Sigmoid colon (tissue), 7 donors: Measurements from ENCODE around the gene CTDP1. TPM values are rescaled to one million over a fixed set of nuclear protein-coding genes. Genes with fewer than 3 reads are reported as not detected.

Source experiments
- DNase-seq: peaks from one replicate; pipeline ENCODE4 v3.0.0-alpha.2; 2019
- H3K27ac ChIP-seq, 4 donors: fragments of 200-600 bp; sonication (generic); one replicate each; pipeline ENCODE4 v1.5.1; 2016 to 2019; ENCODE audit warnings: mild to moderate bottlenecking in 1 of 4
- H3K27me3 ChIP-seq, 3 donors: fragments of 200-600 bp; sonication (generic); one replicate each; pipeline ENCODE4 v1.5.1; 2019; ENCODE audit warnings: mild to moderate bottlenecking in 1 of 3
- H3K36me3 ChIP-seq, 4 donors: fragments of 200-600 bp; sonication (generic); one replicate each; pipeline ENCODE4 v1.5.1; 2016 to 2019
- H3K4me1 ChIP-seq, 4 donors: fragments of 200-600 bp; sonication (generic); one replicate each; pipeline ENCODE4 v1.5.1; 2017 to 2019
- H3K4me3 ChIP-seq, 4 donors: fragments of 200-600 bp; sonication (generic); one replicate each; pipeline ENCODE4 v1.5.1; 2017 to 2019; ENCODE audit warnings: mild to moderate bottlenecking in 2 of 4, moderate library complexity in 1 of 4
- H3K9me3 ChIP-seq, 4 donors: fragments of 200-600 bp in 3 of 4; sonication (generic) in 3 of 4; one replicate each; pipeline versions ENCODE4 v1.5.1 to v1.6.1; 2013 to 2019
- EP300 ChIP-seq, 4 donors: sonication (generic); formaldehyde crosslinking; IDR thresholded peaks; one replicate each; pipeline ENCODE4 v1.6.1; 2017; ENCODE audit warnings: antibody characterized with exemption in 4 of 4
- POLR2A ChIP-seq, 2 donors: fragments of 450-650 bp; IDR thresholded peaks; one replicate each; pipeline ENCODE4 v1.6.1; 2016; ENCODE audit warnings: antibody characterized with exemption in 2 of 2, mild to moderate bottlenecking in 2 of 2, moderate library complexity in 2 of 2
- POLR2AphosphoS5 ChIP-seq, 4 donors: sonication (generic); formaldehyde crosslinking; IDR thresholded peaks; one replicate each; pipeline ENCODE4 v1.6.1; 2017; ENCODE audit warnings: antibody characterized with exemption in 4 of 4
- WGBS, 2 donors: extraction: QIAGEN DNeasy Blood & Tissue Kit; methylation state at CpG; one replicate each; pipeline ENCODE4 v1.1.7; 2013; 5-methylcytosine and 5-hydroxymethylcytosine counted together
- intact Hi-C: fragments of 100-400 bp; cut with DNase I; formaldehyde crosslinking; loops from one replicate; pipeline ENCODE4 v1.15.1; 2023
- polyA plus RNA-seq, 3 donors: library from polyadenylated mRNA; stranded (reverse); fragments of 200-250 nt; gene quantifications; one replicate each; pipeline ENCODE4 v1.2.3, GENCODE V29; 2013
- total RNA-seq, 4 donors: library from RNA; depleted of rRNA; stranded (reverse); fragments of >200 nt; gene quantifications; one replicate each; pipeline ENCODE4 v1.1.0, GENCODE V29; 2016
- TF ChIP-seq, protein P1 (sequence below), 4 experiments: fragments of 450-650 bp in 3 of 4; fragments of 200-600 bp in 1 of 4; IDR thresholded peaks; one replicate each; pipeline ENCODE4 v1.5.1; 2016 to 2019; ENCODE audit warnings: antibody characterized with exemption in 4 of 4, mild to moderate bottlenecking in 3 of 4, moderate library complexity in 2 of 4
- donor health status: healthy with polysubstance abuse.
- donor health status: Bipolar disorder and iron deficiency.
- donor health status: healthy.

Gene CTDP1
- total and polyA plus RNA-seq, 7 donors, result 11.1 to 25.9 (median 14.7) TPM

DNA sequence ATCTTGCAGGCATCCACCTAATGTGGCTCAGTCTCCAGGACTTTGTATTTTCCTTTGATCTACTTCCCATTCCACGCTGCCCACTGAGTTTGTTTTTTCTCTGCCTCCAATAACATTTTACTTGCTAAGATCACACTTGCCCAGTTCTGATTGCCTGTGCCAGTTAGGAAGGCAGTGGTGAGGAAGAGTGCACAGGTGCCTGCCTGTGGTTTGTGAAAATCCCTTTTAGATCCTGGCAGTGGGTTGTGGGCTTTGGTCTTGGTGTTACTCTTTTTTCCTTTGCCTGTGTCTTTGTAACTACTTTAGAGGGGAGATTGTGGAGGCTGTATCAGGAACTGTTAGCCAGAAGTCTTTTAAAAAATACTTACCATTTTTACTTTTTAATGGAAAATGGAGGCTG lies 81.3 kb downstream of the CTDP1 start:
- TF ChIP-seq POLR2A (IDR thresholded peaks at IDR 0.05), result no peak
- TF ChIP-seq, protein P1, sequence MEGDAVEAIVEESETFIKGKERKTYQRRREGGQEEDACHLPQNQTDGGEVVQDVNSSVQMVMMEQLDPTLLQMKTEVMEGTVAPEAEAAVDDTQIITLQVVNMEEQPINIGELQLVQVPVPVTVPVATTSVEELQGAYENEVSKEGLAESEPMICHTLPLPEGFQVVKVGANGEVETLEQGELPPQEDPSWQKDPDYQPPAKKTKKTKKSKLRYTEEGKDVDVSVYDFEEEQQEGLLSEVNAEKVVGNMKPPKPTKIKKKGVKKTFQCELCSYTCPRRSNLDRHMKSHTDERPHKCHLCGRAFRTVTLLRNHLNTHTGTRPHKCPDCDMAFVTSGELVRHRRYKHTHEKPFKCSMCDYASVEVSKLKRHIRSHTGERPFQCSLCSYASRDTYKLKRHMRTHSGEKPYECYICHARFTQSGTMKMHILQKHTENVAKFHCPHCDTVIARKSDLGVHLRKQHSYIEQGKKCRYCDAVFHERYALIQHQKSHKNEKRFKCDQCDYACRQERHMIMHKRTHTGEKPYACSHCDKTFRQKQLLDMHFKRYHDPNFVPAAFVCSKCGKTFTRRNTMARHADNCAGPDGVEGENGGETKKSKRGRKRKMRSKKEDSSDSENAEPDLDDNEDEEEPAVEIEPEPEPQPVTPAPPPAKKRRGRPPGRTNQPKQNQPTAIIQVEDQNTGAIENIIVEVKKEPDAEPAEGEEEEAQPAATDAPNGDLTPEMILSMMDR (IDR thresholded peaks at IDR 0.05), result no peak
- TF ChIP-seq POLR2AphosphoS5 (IDR thresholded peaks at IDR 0.05), result no peak
- TF ChIP-seq EP300 (IDR thresholded peaks at IDR 0.05), result no peak
- no peaks in the 10 kb centered on the region for H3K4me1 ChIP-seq
- 43 to 70% methylated on average over 1 of the region's 1 CpG for WGBS, 2 donors
- H3K36me3 ChIP-seq, result peaks cover 0 to 4% (median 0%) of the 10 kb centered on the region in 4 donors
- H3K4me3 ChIP-seq, result no peak overlapping the region
- DNase-seq, result peak; percentile 22
- intact Hi-C loops, result no loop called here
- peaks cover 0 to 11% (median 0%) of the 10 kb centered on the region in 4 donors for H3K9me3 ChIP-seq
- no peak overlapping the region for H3K27ac ChIP-seq
- no peaks in the 10 kb centered on the region for H3K27me3 ChIP-seq

DNA sequence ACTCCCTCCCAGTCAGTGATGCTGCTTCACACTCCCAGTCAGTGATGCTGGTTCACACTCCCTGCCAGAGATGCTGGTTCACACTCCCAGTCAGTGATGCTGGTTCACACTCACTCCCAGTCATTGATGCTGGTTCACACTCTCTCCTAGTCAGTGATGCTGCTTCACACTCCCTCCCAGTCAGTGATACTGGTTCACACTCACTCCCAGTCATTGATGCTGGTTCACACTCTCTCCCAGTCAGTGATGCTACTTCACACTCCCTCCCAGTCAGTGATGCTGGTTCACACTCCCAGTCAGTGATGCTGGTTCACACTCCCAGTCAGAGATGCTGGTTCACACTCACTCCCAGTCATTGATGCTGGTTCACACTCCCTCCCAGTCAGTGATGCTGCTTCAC lies 83.8 kb downstream of the CTDP1 start:
- DNase-seq, result peak; percentile 1
- Histone ChIP-seq H3K27me3 (no peaks in the 10 kb centered on the region), H3K9me3 (peaks cover 0 to 22% (median 2%) of the 10 kb centered on the region in 4 donors), H3K36me3 (no peaks in the 10 kb centered on the region), H3K4me3 (no peak overlapping the region), H3K4me1 (no peaks in the 10 kb centered on the region), H3K27ac (no peak overlapping the region)
- TF ChIP-seq, protein P1 (IDR thresholded peaks at IDR 0.05), result no peak
- no peak for TF ChIP-seq EP300 (IDR thresholded peaks at IDR 0.05)
- intact Hi-C loops, result no loop called here

DNA sequence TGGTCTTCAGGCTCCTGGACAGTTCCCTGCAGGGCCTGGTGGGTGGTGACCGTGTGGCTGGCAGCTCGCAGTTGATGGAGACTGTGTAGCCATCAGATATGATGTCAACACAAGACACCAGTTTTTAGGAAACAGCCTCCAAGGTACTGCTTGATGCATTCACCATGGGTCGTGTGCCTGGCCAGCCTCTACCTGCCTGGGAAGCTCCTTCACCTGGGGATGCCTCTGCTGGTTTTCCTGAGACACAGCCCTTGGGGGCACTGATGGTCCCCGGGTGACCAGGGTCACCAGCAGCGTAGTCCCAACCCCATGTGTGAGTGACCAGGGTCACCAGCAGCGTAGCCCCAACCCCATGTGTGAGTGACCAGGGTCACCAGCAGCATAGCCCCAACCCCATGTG lies 84.5 kb downstream of the CTDP1 start:
- TF ChIP-seq, protein P1 (IDR thresholded peaks at IDR 0.05), result no peak
- TF ChIP-seq POLR2AphosphoS5 (IDR thresholded peaks at IDR 0.05), result no peak
- no peak for TF ChIP-seq POLR2A (IDR thresholded peaks at IDR 0.05)
- no peak for TF ChIP-seq EP300 (IDR thresholded peaks at IDR 0.05)
- peak; percentile 37 for DNase-seq
- Histone ChIP-seq H3K27ac (no peak overlapping the region), H3K4me3 (no peak overlapping the region), H3K36me3 (no peaks in the 10 kb centered on the region), H3K4me1 (no peaks in the 10 kb centered on the region), H3K27me3 (no peaks in the 10 kb centered on the region), H3K9me3 (peaks cover 0 to 20% (median 2%) of the 10 kb centered on the region in 4 donors)
- 85 to 87% methylated on average over 6 of the region's 6 CpGs for WGBS, 2 donors
- intact Hi-C loops, result no loop called here

DNA sequence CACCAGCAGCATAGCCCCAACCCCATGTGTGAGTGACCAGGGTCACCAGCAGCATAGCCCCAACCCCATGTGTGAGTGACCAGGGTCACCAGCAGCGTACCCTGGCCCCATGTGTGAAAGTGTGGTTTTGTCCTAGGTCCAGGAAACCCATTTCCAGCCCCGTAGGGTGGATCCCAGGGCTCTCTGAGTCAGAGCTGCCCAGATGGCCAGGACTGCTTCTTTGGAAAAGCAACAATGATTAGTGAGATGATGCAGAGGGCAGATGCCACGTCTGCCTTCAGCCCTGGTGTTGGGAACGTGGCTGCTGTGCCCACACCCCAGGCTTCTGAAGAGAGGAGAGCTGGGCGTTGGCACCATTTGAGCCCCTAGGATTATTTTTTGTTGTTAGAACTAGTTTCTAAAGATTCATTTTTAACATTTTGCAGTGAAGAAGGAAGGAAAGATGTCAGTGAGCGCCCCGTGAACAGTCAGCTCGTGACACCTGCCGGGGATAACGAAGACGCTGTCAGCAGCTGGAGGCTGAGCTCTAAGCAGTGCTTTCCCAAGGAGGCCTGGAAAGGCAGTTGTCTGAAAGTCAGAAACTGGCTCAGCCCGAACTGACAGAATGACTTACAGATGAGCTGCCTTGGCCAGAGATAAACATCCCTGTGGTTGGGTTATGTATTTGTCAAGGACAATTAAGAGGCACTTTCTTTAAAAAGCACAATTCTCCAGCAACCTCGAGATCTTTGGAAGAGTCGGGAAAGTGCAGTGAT lies 86.1 kb downstream of the CTDP1 start:
- no peak overlapping the region for H3K4me3 ChIP-seq
- DNase-seq, result peak; percentile 41
- no peak overlapping the region for H3K27ac ChIP-seq
- no peaks in the 10 kb centered on the region for H3K4me1 ChIP-seq
- H3K27me3 ChIP-seq, result no peaks in the 10 kb centered on the region
- WGBS, 2 donors, result 70 to 71% methylated on average over 14 of the region's 14 CpGs
- intact Hi-C loops, result no loop called here
- no peaks in the 10 kb centered on the region for H3K36me3 ChIP-seq
- TF ChIP-seq POLR2A (IDR thresholded peaks at IDR 0.05) (no peak), EP300 (IDR thresholded peaks at IDR 0.05) (no peak), POLR2AphosphoS5 (IDR thresholded peaks at IDR 0.05) (no peak)
- TF ChIP-seq, protein P1 (IDR thresholded peaks at IDR 0.05), result no peak
- H3K9me3 ChIP-seq, result peaks cover 0 to 13% (median 2%) of the 10 kb centered on the region in 4 donors

DNA sequence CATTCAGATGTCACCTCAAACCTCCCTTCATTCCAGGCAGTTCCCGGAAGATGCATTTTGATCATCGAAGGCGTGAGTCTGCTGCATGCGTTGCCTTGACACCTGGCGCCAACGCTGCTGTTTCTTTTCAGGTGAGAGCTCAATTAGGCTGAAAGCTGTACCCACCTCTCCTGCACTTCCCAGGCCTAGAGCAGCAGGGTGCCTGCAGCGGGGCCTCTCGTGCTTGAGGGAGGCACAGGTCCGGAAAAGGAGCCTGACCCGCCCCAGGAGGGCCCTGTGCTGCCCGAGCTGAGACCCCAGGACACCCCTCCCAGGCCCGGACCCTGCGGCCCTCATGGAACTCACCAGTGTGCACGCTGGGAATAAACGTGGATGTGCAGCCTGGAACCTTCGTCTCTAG lies 86.7 kb downstream of the CTDP1 start:
- Histone ChIP-seq H3K27me3 (no peaks in the 10 kb centered on the region), H3K4me1 (no peaks in the 10 kb centered on the region), H3K27ac (no peak overlapping the region), H3K36me3 (no peaks in the 10 kb centered on the region), H3K4me3 (no peak overlapping the region), H3K9me3 (peaks cover 0 to 13% (median 2%) of the 10 kb centered on the region in 4 donors)
- intact Hi-C loops, result no loop called here
- 70% methylated on average over 16 of the region's 16 CpGs for WGBS, 2 donors
- DNase-seq, result peak; percentile 57
- no peak for TF ChIP-seq POLR2AphosphoS5 (IDR thresholded peaks at IDR 0.05)
- TF ChIP-seq, protein P1 (IDR thresholded peaks at IDR 0.05), result no peak
- no peak for TF ChIP-seq POLR2A (IDR thresholded peaks at IDR 0.05)
- TF ChIP-seq EP300 (IDR thresholded peaks at IDR 0.05), result no peak
